H1 (cell line): Measurements from ENCODE around the gene RHBDF2. TPM values are rescaled to one million over a fixed set of nuclear protein-coding genes. Genes with fewer than 3 reads are reported as not detected.
A peak's percentile ranks its signal among the peaks of the same experiment; 100 is the strongest.

Experiments
- CTCF ChIA-PET: fragments of 300-600 bp; sonication (Branson Sonifier 250); formaldehyde crosslinking; loops from one replicate; lab custom pipeline; 2021; ENCODE audit not compliant: partially characterized antibody; lab: Charles Lee
- POLR2A ChIA-PET: fragments of 300-600 bp; sonication (Branson Sonifier 250); formaldehyde crosslinking; loops from one replicate; lab custom pipeline; 2021; ENCODE audit warnings: inconsistent platforms; ENCODE audit not compliant: partially characterized antibody; lab: Charles Lee
- DNase-seq, 2 experiments: peaks; one replicate each; pipeline versions ENCODE4 v3.0.0 to v3.0.0-alpha.2; 2010 to 2022; ENCODE audit warnings: low spot score in 2 of 2, low read depth in 1 of 2, mixed read lengths in 1 of 2
- FAIRE-seq: peaks from 2 replicates; lab custom pipeline; 2011; peaks lifted over from hg19 to GRCh38; lab: Jason Lieb, UNC
- H2AFZ ChIP-seq: 2 replicates; pipeline ENCODE4 v1.8.1; 2012; ENCODE audit warnings: low read length, inconsistent platforms
- H2AK5ac ChIP-seq: 2 replicates; pipeline ENCODE4 v1.6.1; 2013; ENCODE audit warnings: low read depth, low read length
- H2BK120ac ChIP-seq: replicated peaks from 2 replicates; pipeline ENCODE3; 2013; ENCODE audit warnings: low read depth, low read length, inconsistent platforms
- H2BK12ac ChIP-seq: 2 replicates; pipeline ENCODE4 v1.6.1; 2013; ENCODE audit warnings: low read depth, low read length
- H2BK15ac ChIP-seq: 2 replicates; pipeline ENCODE4 v1.6.1; 2013; ENCODE audit warnings: low read length
- H2BK20ac ChIP-seq: 2 replicates; pipeline ENCODE4 v1.6.1; 2013; ENCODE audit warnings: low read length
- H2BK5ac ChIP-seq: 2 replicates; pipeline ENCODE4 v1.6.1; 2013; ENCODE audit warnings: low read depth, low read length
- H3K14ac ChIP-seq: 2 replicates; pipeline ENCODE4 v1.6.1; 2013; ENCODE audit warnings: inconsistent platforms; ENCODE audit not compliant: insufficient read length
- H3K18ac ChIP-seq: 2 replicates; pipeline ENCODE4 v1.6.1; 2013; ENCODE audit warnings: low read length; ENCODE audit errors: extremely low read depth
- H3K23ac ChIP-seq: 2 replicates; pipeline ENCODE4 v1.6.1; 2013; ENCODE audit warnings: inconsistent platforms; ENCODE audit not compliant: insufficient read length
- H3K23me2 ChIP-seq: 2 replicates; pipeline ENCODE4 v1.6.1; 2013; ENCODE audit warnings: low read depth, low read length
- H3K27ac ChIP-seq: 2 replicates; pipeline ENCODE4 v1.6.1; 2011; ENCODE audit warnings: low read depth, low read length, inconsistent platforms
- H3K27me3 ChIP-seq, 4 experiments: replicated peaks in 1 of 4; 1 replicate in 1 of 4; 2 replicates in 3 of 4; pipeline versions ENCODE4 v1.6.1 to v1.8.1; 2011 to 2013; ENCODE audit warnings: low read length in 3 of 4, mild to moderate bottlenecking in 3 of 4, inconsistent platforms in 2 of 4, mixed read lengths in 2 of 4, moderate library complexity in 1 of 4; ENCODE audit not compliant: control insufficient read depth in 3 of 4, insufficient read depth in 3 of 4; ENCODE audit errors: extremely low read depth in 1 of 4
- H3K36me3 ChIP-seq, 4 experiments: 2 replicates each; pipeline versions ENCODE4 v1.6.1 to v1.8.1; 2011 to 2013; ENCODE audit warnings: mild to moderate bottlenecking in 4 of 4, low read length in 3 of 4, moderate library complexity in 2 of 4, control low read depth in 1 of 4, inconsistent platforms in 1 of 4; ENCODE audit not compliant: insufficient read depth in 4 of 4, control insufficient read depth in 2 of 4
- H3K4ac ChIP-seq: replicated peaks from 2 replicates; pipeline ENCODE3; 2013; ENCODE audit warnings: low read length, low read depth, mixed read lengths, inconsistent platforms; ENCODE audit not compliant: insufficient read length
- H3K4me1 ChIP-seq, 4 experiments: replicated peaks in 1 of 4; 1 replicate in 1 of 4; 2 replicates in 3 of 4; pipeline versions ENCODE4 v1.6.1 to v1.8.1; 2011 to 2013; ENCODE audit warnings: low read length in 3 of 4, inconsistent platforms in 2 of 4, mixed read lengths in 1 of 4; ENCODE audit not compliant: insufficient read depth in 4 of 4, control insufficient read depth in 3 of 4
- H3K4me2 ChIP-seq, 2 experiments: 2 replicates each; pipeline versions ENCODE4 v1.6.1 to v1.8.1; 2011 to 2013; ENCODE audit warnings: low read depth in 2 of 2, low read length in 2 of 2, control low read depth in 1 of 2, inconsistent platforms in 1 of 2, mild to moderate bottlenecking in 1 of 2; ENCODE audit not compliant: insufficient read depth in 1 of 2
- H3K4me3 ChIP-seq, 4 experiments: fragments of 200-600, 300-600 bp in 1 of 4; sonication (generic), shearing (Covaris generic), sonication (Bioruptor Twin) in 1 of 4; 2 replicates each; pipeline versions ENCODE4 v1.5.1 to v1.8.1; 2011 to 2016; ENCODE audit warnings: low read length in 4 of 4, low read depth in 3 of 4, control low read depth in 2 of 4, inconsistent platforms in 2 of 4, mild to moderate bottlenecking in 2 of 4, mixed read lengths in 1 of 4, moderate library complexity in 1 of 4; ENCODE audit not compliant: insufficient read depth in 2 of 4; ENCODE audit errors: extremely low read depth in 1 of 4
- H3K56ac ChIP-seq: replicated peaks from 2 replicates; pipeline ENCODE3; 2013; ENCODE audit warnings: low read depth, mild to moderate bottlenecking, mixed read lengths, low read length, inconsistent platforms; ENCODE audit not compliant: insufficient read length
- H3K79me1 ChIP-seq: 2 replicates; pipeline ENCODE4 v1.6.1; 2013; ENCODE audit warnings: low read depth, low read length, control low read depth
- H3K79me2 ChIP-seq, 2 experiments: 2 replicates each; pipeline versions ENCODE4 v1.6.1 to v1.8.1; 2012 to 2013; ENCODE audit warnings: low read length in 2 of 2, mild to moderate bottlenecking in 2 of 2, inconsistent platforms in 1 of 2; ENCODE audit not compliant: insufficient read depth in 2 of 2, control insufficient read depth in 1 of 2
- H3K9ac ChIP-seq, 4 experiments: replicated peaks in 1 of 4; 1 replicate in 1 of 4; 2 replicates in 3 of 4; pipeline versions ENCODE4 v1.6.1 to v1.8.1; 2011 to 2013; ENCODE audit warnings: low read depth in 3 of 4, low read length in 3 of 4, control low read depth in 2 of 4, mild to moderate bottlenecking in 2 of 4, moderate library complexity in 2 of 4, inconsistent platforms in 1 of 4; ENCODE audit errors: extremely low read depth in 1 of 4
- H3K9me3 ChIP-seq, 2 experiments: 2 replicates each; pipeline versions ENCODE4 v1.6.1 to v1.8.1; 2012 to 2013; ENCODE audit warnings: mild to moderate bottlenecking in 2 of 2, moderate library complexity in 2 of 2, control low read depth in 1 of 2, inconsistent platforms in 1 of 2, low read depth in 1 of 2, low read length in 1 of 2, mixed read lengths in 1 of 2; ENCODE audit not compliant: insufficient read depth in 2 of 2
- H4K20me1 ChIP-seq, 2 experiments: replicated peaks in 1 of 2; 2 replicates each; pipeline versions ENCODE3 to v1.8.1; 2011 to 2013; ENCODE audit warnings: inconsistent platforms in 2 of 2, low read length in 2 of 2, mild to moderate bottlenecking in 1 of 2; ENCODE audit not compliant: insufficient read depth in 2 of 2, control insufficient read depth in 1 of 2
- H4K5ac ChIP-seq: 2 replicates; pipeline ENCODE4 v1.6.1; 2013; ENCODE audit warnings: low read length, low read depth, mixed read lengths, inconsistent platforms; ENCODE audit not compliant: insufficient read length
- H4K8ac ChIP-seq: 2 replicates; pipeline ENCODE4 v1.8.0; 2013; ENCODE audit warnings: mild to moderate bottlenecking, moderate library complexity, low read length, inconsistent platforms; ENCODE audit not compliant: insufficient read depth; ENCODE audit errors: extremely low read depth
- H4K91ac ChIP-seq: replicated peaks from 2 replicates; pipeline ENCODE3; 2013; ENCODE audit warnings: low read length, mixed read lengths, inconsistent platforms; ENCODE audit not compliant: insufficient read length
- CBX8 ChIP-seq: fragments of 300-800, 300-1000 bp; sonication (generic); IDR thresholded peaks from 2 replicates; pipeline ENCODE4 v1.7.1; 2016; ENCODE audit warnings: low read depth, low read length, borderline replicate concordance
- JUN ChIP-seq: IDR thresholded peaks from 2 replicates; pipeline ENCODE4 v1.6.1; 2011; ENCODE audit warnings: low read depth, mild to moderate bottlenecking, improper control_type of control experiment, low read length
- TAF7 ChIP-seq: optimal IDR thresholded peaks from 2 replicates; pipeline ENCODE3; 2011; ENCODE audit warnings: low read depth, mild to moderate bottlenecking, inconsistent platforms, low read length, moderate library complexity, borderline replicate concordance
- WGBS, 2 experiments: shearing (Covaris generic) in 1 of 2; methylation state at CpG; one replicate each; pipeline versions ENCODE4 v1.1.6 to v1.1.7; 2013 to 2015; ENCODE audit warnings: low lambda C conversion rate in 2 of 2, mixed read lengths in 2 of 2, inconsistent platforms in 1 of 2, low coverage in 1 of 2, missing lambda C conversion rate in 1 of 2; ENCODE audit not compliant: insufficient replicate concordance in 2 of 2, insufficient coverage in 1 of 2, insufficient read length in 1 of 2; ENCODE audit errors: extremely low coverage in 1 of 2, missing lambda C conversion rate in 1 of 2; 5-methylcytosine and 5-hydroxymethylcytosine counted together
- polyA plus RNA-seq, 7 experiments: library from polyadenylated mRNA; depleted of rRNA in 3 of 7; stranded (reverse) in 5 of 7; unstranded in 2 of 7; fragments of >200 nt in 5 of 7; fragments of 200-250 nt in 2 of 7; gene quantifications; 1 replicate in 5 of 7; 2 replicates in 1 of 7; 4 replicates in 1 of 7; pipeline versions ENCODE4 v1.2.1 to v1.2.3, GENCODE V29; 2011 to 2013; ENCODE audit warnings: missing spikeins in 2 of 7, mixed read lengths in 2 of 7
- total RNA-seq: library from RNA; stranded (reverse); fragmentation: NEBNext Ultra II Directional; extraction: Animal tissue kit (Norgen Biotek cat#: 25700); gene quantifications from 2 replicates; pipeline ENCODE4 v1.2.1, GENCODE V29; 2021

RHBDF2 gene
- total and polyA plus RNA-seq, 2 of the 8 experiments (the other 6 are each of a cell fraction or from before 2014, with no cell fraction given), result 21.2 to 25.9 TPM

- 83% methylated on average over 19 of the region's 23 CpGs; no CpG with 5 or more reads in 1 of the 2 experiments for WGBS, 2 experiments
- H2BK12ac ChIP-seq, result peak overlapping the region; percentile 80; the same call in 1 of the 2 replicates
- no peaks in the 10 kb centered on the region for H3K36me3 ChIP-seq
- H2AFZ ChIP-seq, result 0 out of 2 replicates have a peak overlapping the region, but pooled peaks have one; percentile 26
- DNase-seq (no peak), FAIRE-seq (no peak)
- H2BK120ac ChIP-seq, result no peak overlapping the region
- peak overlapping the region; percentile 88 for H4K91ac ChIP-seq
- H2BK5ac ChIP-seq, result no peak overlapping the region
- H3K56ac ChIP-seq, result no peak overlapping the region
- POLR2A ChIA-PET, result interaction anchor here (0.7 to 5.1 kb wide), 5 partner anchors 9 to 37 kb away, joined by 3 to 30 read pairs (median 3); partner anchors contain the start of gene PRCD
- no peak overlapping the region for H3K4me2 ChIP-seq
- no peak overlapping the region for H2AK5ac ChIP-seq
- TF ChIP-seq CBX8 (no peak), JUN (no peak), TAF7 (no peak)
- peak overlapping the region; percentile 62 for H4K8ac ChIP-seq
- H4K20me1 ChIP-seq, result no peaks in the 10 kb centered on the region
- H3K9me3 ChIP-seq, result no peaks in the 10 kb centered on the region
- no peaks in the 10 kb centered on the region for H3K79me1 ChIP-seq
- H3K23me2 ChIP-seq, result no peaks in the 10 kb centered on the region
- peak overlapping the region; percentile 75; the same call in 1 of the 2 replicates for H3K18ac ChIP-seq
- no peak overlapping the region for H3K27ac ChIP-seq
- peaks cover 0 to 3% (median 0%) of the 10 kb centered on the region in 4 experiments; a peak in 2 of 7 replicates for H3K27me3 ChIP-seq
- no peak overlapping the region for H3K9ac ChIP-seq
- peaks cover 0 to 27% (median 21%) of the 10 kb centered on the region in 4 experiments; a peak in 6 of 7 replicates for H3K4me1 ChIP-seq
- peak overlapping the region; percentile 10 for H4K5ac ChIP-seq
- H2BK20ac ChIP-seq, result peak overlapping the region; percentile 61; the same call in 1 of the 2 replicates
- H3K23ac ChIP-seq, result no peak overlapping the region
- H3K4me3 ChIP-seq, result no peak overlapping the region
- no peaks in the 10 kb centered on the region for H3K79me2 ChIP-seq
- H3K14ac ChIP-seq, result no peak overlapping the region
- H3K4ac ChIP-seq, result peak overlapping the region; percentile 57
- CTCF ChIA-PET, result interaction anchor here (0.7 to 4.9 kb wide), 8 partner anchors 8 to 151 kb away, joined by 3 to 41 read pairs (median 12); partner anchors contain the start of gene PRCD
- 0 out of 2 replicates have a peak overlapping the region, but pooled peaks have one; percentile 92 for H2BK15ac ChIP-seq
Observed at GRCh38 chr17:76530095-76530723, 29.0 kb upstream of the RHBDF2 start.
